IMR-90 (cell line): Measurements from ENCODE around the gene ZNF513. TPM values are rescaled to one million over a fixed set of nuclear protein-coding genes. Genes with fewer than 3 reads are reported as not detected.

Experiments
- ATAC-seq: fragments of 200-7000 bp; cut with Tn5 transposase; 2 replicates; pipeline ENCODE4 v1.9.1; 2020; ENCODE audit warnings: low read depth, mild to moderate bottlenecking, moderate library complexity
- BruUV-seq: library from RNA; stranded (reverse); fragments of 400-500 nt; replicated peaks from 2 replicates; lab custom pipeline; 2021; lab: Mats Ljungman, UMichigan
- CTCF ChIA-PET: fragments of 300-600 bp; formaldehyde crosslinking; extraction: SDS; loops from one replicate; lab custom pipeline; 2021; ENCODE audit warnings: antibody characterized with exemption; lab: Yijun Ruan, JAX
- POLR2A ChIA-PET: fragments of 300-600 bp; sonication (Branson Sonifier 250); formaldehyde crosslinking; loops from one replicate; lab custom pipeline; 2022; ENCODE audit warnings: antibody characterized with exemption; ENCODE audit not compliant: unreplicated experiment; lab: Charles Lee
- DNase-seq: peaks from one replicate; pipeline ENCODE4 v3.0.0; 2013
- H2AFZ ChIP-seq: replicated peaks from 2 replicates; pipeline ENCODE3; 2013; ENCODE audit warnings: low read length, mild to moderate bottlenecking; ENCODE audit not compliant: poor library complexity
- H2AK5ac ChIP-seq: 2 replicates; pipeline ENCODE4 v1.6.1; 2013; ENCODE audit warnings: low read depth, low read length, inconsistent platforms
- H2AK9ac ChIP-seq: replicated peaks from 2 replicates; pipeline ENCODE3; 2013; ENCODE audit warnings: mild to moderate bottlenecking, low read depth, low read length, moderate library complexity; ENCODE audit not compliant: poor library complexity
- H2BK120ac ChIP-seq: 2 replicates; pipeline ENCODE4 v1.6.1; 2013; ENCODE audit warnings: low read depth, low read length, inconsistent platforms
- H2BK15ac ChIP-seq: 3 replicates; pipeline ENCODE4 v1.6.1; 2013; ENCODE audit warnings: low read depth, low read length, inconsistent platforms
- H2BK20ac ChIP-seq: 2 replicates; pipeline ENCODE4 v1.6.1; 2013; ENCODE audit warnings: low read depth, mild to moderate bottlenecking, inconsistent platforms, low read length, moderate library complexity
- H2BK5ac ChIP-seq: 2 replicates; pipeline ENCODE4 v1.6.1; 2013; ENCODE audit warnings: mild to moderate bottlenecking, low read depth, low read length, inconsistent platforms; ENCODE audit not compliant: poor library complexity, severe bottlenecking
- H3K14ac ChIP-seq: replicated peaks from 2 replicates; pipeline ENCODE4 v1.6.1; 2013; ENCODE audit warnings: low read depth, low read length, inconsistent platforms
- H3K18ac ChIP-seq: 2 replicates; pipeline ENCODE4 v1.6.1; 2013; ENCODE audit warnings: low read depth, low read length, control low read depth
- H3K23ac ChIP-seq: 2 replicates; pipeline ENCODE4 v1.6.1; 2013; ENCODE audit warnings: low read depth, low read length, inconsistent platforms
- H3K27ac ChIP-seq: 2 replicates; pipeline ENCODE4 v1.5.1; 2013; ENCODE audit warnings: mild to moderate bottlenecking, control low read depth, low read length; ENCODE audit not compliant: insufficient read depth
- H3K27me3 ChIP-seq: 2 replicates; pipeline ENCODE4 v1.6.1; 2013; ENCODE audit warnings: low read length; ENCODE audit not compliant: control insufficient read depth, insufficient read depth
- H3K36me3 ChIP-seq: 2 replicates; pipeline ENCODE4 v1.6.1; 2013; ENCODE audit warnings: low read length, mixed read lengths; ENCODE audit not compliant: control insufficient read depth, insufficient read depth
- H3K4ac ChIP-seq: 2 replicates; pipeline ENCODE4 v1.6.1; 2013; ENCODE audit warnings: low read depth, low read length, inconsistent platforms
- H3K4me1 ChIP-seq: 2 replicates; pipeline ENCODE4 v1.6.1; 2013; ENCODE audit warnings: low read length, mixed read lengths; ENCODE audit not compliant: control insufficient read depth, insufficient read depth
- H3K4me2 ChIP-seq: 2 replicates; pipeline ENCODE4 v1.6.1; 2013; ENCODE audit warnings: low read depth, mild to moderate bottlenecking, control low read depth, low read length, moderate library complexity
- H3K4me3 ChIP-seq: 2 replicates; pipeline ENCODE4 v1.5.1; 2013; ENCODE audit warnings: low read depth, mild to moderate bottlenecking, control low read depth, low read length, moderate library complexity; ENCODE audit not compliant: insufficient read depth
- H3K56ac ChIP-seq: 2 replicates; pipeline ENCODE4 v1.6.1; 2013; ENCODE audit warnings: low read length, inconsistent platforms; ENCODE audit not compliant: insufficient read depth; ENCODE audit errors: extremely low read depth
- H3K79me1 ChIP-seq, 2 experiments: 2 replicates each; pipeline ENCODE4 v1.6.1; 2013; ENCODE audit warnings: low read length in 2 of 2, inconsistent platforms in 1 of 2, low read depth in 1 of 2
- H3K9ac ChIP-seq: 2 replicates; pipeline ENCODE4 v1.6.1; 2013; ENCODE audit warnings: low read depth, low read length, control low read depth
- H3K9me1 ChIP-seq: 2 replicates; pipeline ENCODE4 v1.6.1; 2013; ENCODE audit warnings: low read length, inconsistent platforms; ENCODE audit not compliant: insufficient read depth
- H3K9me3 ChIP-seq: 2 replicates; pipeline ENCODE4 v1.6.1; 2013; ENCODE audit warnings: low read length; ENCODE audit not compliant: control insufficient read depth, insufficient read depth
- H4K20me1 ChIP-seq: 2 replicates; pipeline ENCODE4 v1.6.1; 2013; ENCODE audit warnings: low read length, inconsistent platforms; ENCODE audit not compliant: insufficient read depth
- H4K5ac ChIP-seq: 2 replicates; pipeline ENCODE4 v1.6.1; 2013; ENCODE audit warnings: mild to moderate bottlenecking, low read depth, low read length, control low read depth
- H4K8ac ChIP-seq, 2 experiments: 2 replicates each; pipeline ENCODE4 v1.6.1; 2013; ENCODE audit warnings: low read depth in 2 of 2, low read length in 2 of 2, control low read depth in 1 of 2, inconsistent platforms in 1 of 2
- H4K91ac ChIP-seq: 2 replicates; pipeline ENCODE4 v1.6.1; 2013; ENCODE audit warnings: low read depth, low read length, inconsistent platforms; ENCODE audit not compliant: insufficient read depth
- FOS ChIP-seq: fragments of 150-350 bp; IDR thresholded peaks from 2 replicates; pipeline ENCODE4 v1.6.1; 2016; ENCODE audit warnings: low read depth, low read length
- MAFK ChIP-seq: IDR thresholded peaks from 2 replicates; pipeline ENCODE4 v1.6.1; 2012; ENCODE audit warnings: low read depth, low read length, improper control_type of control experiment
- WGBS, 2 experiments: methylation state at CpG; one replicate each; pipeline versions ENCODE4 v1.1.5 to v1.1.7; 2013; ENCODE audit warnings: missing lambda C conversion rate in 2 of 2; ENCODE audit not compliant: insufficient read length in 1 of 2; ENCODE audit errors: extremely low coverage in 2 of 2; 5-methylcytosine and 5-hydroxymethylcytosine counted together
- dilution Hi-C: fragments of 300-500 bp; cut with HindIII; formaldehyde crosslinking; loops from one replicate; pipeline ENCODE4 v1.14.3; 2018; ENCODE audit warnings: low sequenced_read_pairs; ENCODE audit not compliant: unreplicated experiment
- in situ Hi-C: fragments of 300-500 bp; cut with MboI; formaldehyde crosslinking; loops from 3 replicates; pipeline ENCODE4 v1.14.3; 2019; ENCODE audit warnings: low sequenced_read_pairs, inconsistent platforms, mixed read lengths
- intact Hi-C: fragments of 100-400 bp; cut with micrococcal nuclease; formaldehyde crosslinking; loops from 2 replicates; pipeline ENCODE4 v1.10.0; 2022
- polyA plus RNA-seq, 3 experiments: library from polyadenylated mRNA; depleted of rRNA; stranded (reverse); fragments of >200 nt; gene quantifications; 2 replicates each; pipeline ENCODE4 v1.2.3, GENCODE V29; 2012; ENCODE audit warnings: low replicate concordance in 1 of 3
- total RNA-seq: library from RNA; depleted of rRNA; stranded (reverse); fragments of >200 nt; gene quantifications from 2 replicates; pipeline ENCODE4 v1.2.3, GENCODE V29; 2012

The ZNF513 gene
- total and polyA plus RNA-seq, 2 of the 4 experiments (the other 2 are of a cell fraction), result 3.4 to 23.7 TPM

DNA sequence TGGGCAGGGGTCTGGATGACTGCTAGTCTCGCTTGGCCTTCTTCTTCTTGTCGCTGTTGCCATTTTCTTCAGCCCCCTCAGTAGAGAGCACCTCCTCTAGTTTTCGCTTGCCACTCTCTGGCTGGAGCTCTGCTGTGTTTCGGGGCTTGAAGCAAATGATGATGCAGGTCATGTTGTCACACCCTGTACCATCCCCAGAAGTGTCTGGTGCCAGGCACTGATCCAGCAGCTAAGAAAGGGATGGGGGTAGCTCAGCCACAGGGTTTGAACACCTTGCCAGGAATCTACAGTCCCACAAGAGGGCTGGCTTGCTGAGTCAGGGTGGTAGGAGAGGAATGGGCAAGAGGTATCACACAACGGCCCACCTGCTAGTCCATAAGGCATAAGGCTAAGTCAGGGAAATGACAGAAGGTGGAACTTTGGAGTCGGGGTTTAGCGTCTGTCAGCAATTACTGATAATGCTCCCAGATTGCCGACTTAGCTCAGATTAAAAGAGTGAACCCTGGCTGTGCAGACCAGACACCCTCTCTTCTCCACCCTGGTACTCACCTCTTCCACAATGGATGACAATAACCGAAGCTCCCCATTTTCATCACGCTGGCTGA, 1.1 kb upstream of the ZNF513 start:
- Histone ChIP-seq H3K79me1 (peaks cover 19 to 41% of the 10 kb centered on the region in 2 experiments), H3K27ac (no peak overlapping the region), H2BK120ac (no peak overlapping the region), H3K23ac (no peak overlapping the region), H3K27me3 (no peaks in the 10 kb centered on the region), H3K4ac (no peak overlapping the region; the same call in 1 of the 2 replicates), H3K14ac (no peak overlapping the region), H2AK9ac (peak overlapping the region; percentile 80), H2AFZ (peak overlapping the region; percentile 95), H2BK15ac (no peak overlapping the region), H3K4me3 (no peak overlapping the region), H3K9me3 (no peaks in the 10 kb centered on the region), H3K4me1 (peaks cover 6% of the 10 kb centered on the region), H4K8ac (peak overlapping the region; percentile 96 to 97; a peak in 3 of 4 replicates), H2BK20ac (no peak overlapping the region), H3K9ac (no peak overlapping the region), H3K36me3 (peaks cover 53% of the 10 kb centered on the region), H3K18ac (no peak overlapping the region), H2AK5ac (peak overlapping the region; percentile 87; the same call in 1 of the 2 replicates), H4K20me1 (peaks cover 10% of the 10 kb centered on the region; the same call in 1 of the 2 replicates), H3K56ac (no peak overlapping the region), H3K9me1 (peaks cover 6% of the 10 kb centered on the region; the same call in 1 of the 2 replicates), H2BK5ac (no peak overlapping the region), H4K5ac (peak overlapping the region; percentile 96; the same call in 1 of the 2 replicates), H3K4me2 (no peak overlapping the region), H4K91ac (no peak overlapping the region)
- ChIA-PET POLR2A (no interaction called here), CTCF (no interaction called here)
- ATAC-seq (no peak), DNase-seq (no peak)
- WGBS, 2 experiments, result 86% methylated on average over 1 of the region's 10 CpGs; no CpG with 5 or more reads in 1 of the 2 experiments
- BruUV-seq, result TSS peak; percentile 86
- intact Hi-C loops, result no loop called here
- in situ Hi-C loops, result no loop called here
- dilution Hi-C loops, result no loop called here
- 0 out of 2 replicates have a peak, but pooled peaks have one; percentile 19 for TF ChIP-seq MAFK
- no peak for TF ChIP-seq FOS
